ENCODE results near the gene NDUFS4. TPM values are rescaled to one million over a fixed set of nuclear protein-coding genes. Genes with fewer than 3 reads are reported as not detected.
"Not testable (repeated sequence)": the region's sequence is repeated elsewhere in the genome, so short reads cannot be mapped to it uniquely, and the experiment has no call there.

Gene NDUFS4
- total RNA-seq: 45.8 and 50.4 TPM in 2 replicates

DNA sequence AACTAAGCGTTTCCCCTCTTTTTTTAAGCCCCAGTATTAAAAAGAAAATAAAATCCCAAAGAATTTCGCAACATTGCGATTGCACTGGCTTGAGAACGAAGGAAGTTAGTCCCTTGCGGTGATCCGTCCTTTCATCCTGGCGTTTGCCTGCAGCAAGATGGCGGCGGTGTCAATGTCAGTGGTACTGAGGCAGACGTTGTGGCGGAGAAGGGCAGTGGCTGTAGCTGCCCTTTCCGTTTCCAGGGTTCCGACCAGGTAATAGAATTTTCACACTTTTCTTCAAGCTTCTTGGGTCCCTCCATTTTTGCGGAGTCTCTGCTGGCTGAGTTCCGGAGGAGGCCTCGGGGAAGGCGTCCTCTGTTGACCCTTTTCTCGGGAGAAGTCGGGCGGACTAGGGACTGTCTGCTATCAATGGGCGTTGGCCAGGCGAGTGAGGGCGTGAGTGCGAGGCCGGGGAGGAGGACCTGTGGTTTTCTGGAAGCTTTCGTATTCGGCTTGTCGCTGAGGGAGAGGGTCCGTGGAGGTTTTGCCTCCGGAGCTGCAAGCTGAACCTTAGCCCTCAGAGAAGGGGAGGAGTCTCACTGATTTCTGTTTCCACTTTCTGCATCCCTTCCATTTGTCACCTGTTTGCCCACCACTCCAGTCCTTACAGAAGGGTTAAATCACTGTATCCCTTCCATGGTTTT lies at the start of gene NDUFS4:
Gene NDUFS4 (plus strand): TSS at position 134 of the 686 bp plus-strand sequence. CDS start 24 bp downstream, at position 158.
- intact Hi-C loops (cut with micrococcal nuclease): loop anchor here (2.0 to 5.0 kb wide), 2 partner anchors 78 to 752 kb away; partner anchors contain the start of gene ARL15
- H3K9me3 Mint-ChIP-seq: peaks cover 11% of the 10 kb centered on the region
- peak within 1 kb of the TSS; percentile 91 for H3K27ac Mint-ChIP-seq
- H3K36me3 Mint-ChIP-seq (ENCODE audit: low read depth): no peaks in the 10 kb centered on the region
- H3K27me3 Mint-ChIP-seq (ENCODE audit: insufficient read depth): peaks cover 17% of the 10 kb centered on the region
- peak within 1 kb of the TSS; percentile 95 for H3K4me3 Mint-ChIP-seq
- peaks cover 17% of the 10 kb centered on the region for H3K4me1 Mint-ChIP-seq (ENCODE audit: low read depth)
- DNase-seq (ENCODE audit: low spot score): peak; percentile 69

DNA sequence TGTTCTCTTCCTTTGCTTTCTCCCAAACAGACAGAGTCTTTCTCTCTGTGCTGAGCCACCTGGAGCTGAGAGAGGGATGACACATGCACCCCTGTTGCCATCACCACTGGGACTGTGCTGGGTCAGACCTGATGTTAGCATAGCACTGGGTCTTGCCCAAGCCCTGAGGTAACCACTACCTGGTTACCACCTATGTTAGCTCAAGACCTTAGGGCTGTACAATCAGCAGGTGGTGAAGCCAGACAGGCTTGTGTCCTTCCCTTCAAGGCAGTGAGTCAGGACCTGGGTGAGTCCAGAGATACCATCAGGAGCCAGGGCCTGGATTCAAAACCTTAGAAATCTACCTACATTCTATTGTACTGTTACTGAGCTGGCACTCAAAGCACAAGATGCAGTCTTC lies 47.9 kb upstream of the NDUFS4 start:
- intact Hi-C loops (cut with micrococcal nuclease): no loop called here
- H3K27me3 Mint-ChIP-seq (ENCODE audit: insufficient read depth): peaks cover 2% of the 10 kb centered on the region
- DNase-seq (ENCODE audit: low spot score): no peak
- no peaks in the 10 kb centered on the region for H3K4me1 Mint-ChIP-seq (ENCODE audit: low read depth)
- H3K27ac Mint-ChIP-seq: no peak overlapping the region
- no peak overlapping the region for H3K4me3 Mint-ChIP-seq
- H3K36me3 Mint-ChIP-seq (ENCODE audit: low read depth): no peaks in the 10 kb centered on the region
- H3K9me3 Mint-ChIP-seq: peaks cover 14% of the 10 kb centered on the region

DNA sequence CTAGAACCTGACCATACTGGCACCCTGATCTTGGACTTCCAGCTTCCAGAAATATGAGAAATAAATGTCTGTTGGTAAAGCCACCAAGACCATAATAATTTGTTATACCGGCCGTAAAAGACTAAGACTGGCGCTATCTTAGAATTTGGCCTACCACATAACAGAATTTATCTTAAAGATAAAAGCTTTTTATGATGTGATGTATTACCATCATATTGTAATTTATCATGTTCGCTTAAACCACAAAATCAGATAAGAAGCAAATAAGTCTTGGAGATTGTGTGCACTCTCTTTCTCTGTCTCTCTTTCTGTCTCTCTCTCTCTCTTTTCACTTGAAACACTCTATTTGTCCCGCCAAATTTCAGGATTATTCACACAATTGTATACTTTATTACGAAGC lies 44.5 kb upstream of the NDUFS4 start:
- H3K4me1 Mint-ChIP-seq (ENCODE audit: low read depth): no peaks in the 10 kb centered on the region
- no peak for DNase-seq (ENCODE audit: low spot score)
- peaks cover 2% of the 10 kb centered on the region for H3K9me3 Mint-ChIP-seq
- intact Hi-C loops (cut with micrococcal nuclease): no loop called here
- H3K27me3 Mint-ChIP-seq (ENCODE audit: insufficient read depth): peaks cover 2% of the 10 kb centered on the region
- H3K4me3 Mint-ChIP-seq: no peak overlapping the region
- H3K36me3 Mint-ChIP-seq (ENCODE audit: low read depth): no peaks in the 10 kb centered on the region
- no peak overlapping the region for H3K27ac Mint-ChIP-seq

DNA sequence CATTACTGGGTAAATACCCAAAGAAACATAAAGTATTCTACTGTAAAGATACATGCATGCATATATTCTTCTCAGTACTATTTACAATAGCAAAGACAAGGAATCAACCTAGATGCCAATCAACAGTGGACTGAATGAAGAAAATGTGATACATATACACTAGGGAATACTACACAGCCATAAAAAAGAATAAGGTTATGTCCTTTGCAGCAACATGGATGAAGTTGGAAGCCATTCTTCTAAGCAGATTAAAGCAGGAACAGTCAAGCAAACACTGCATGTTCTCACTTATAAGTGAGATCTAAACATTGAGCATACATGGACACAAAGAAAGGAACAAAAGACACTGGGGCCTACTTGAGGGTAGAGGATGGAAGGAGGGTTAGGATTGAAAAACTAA lies 39.6 kb upstream of the NDUFS4 start:
- H3K27me3 Mint-ChIP-seq (ENCODE audit: insufficient read depth): peaks cover under 1% of the 10 kb centered on the region
- no peaks in the 10 kb centered on the region for H3K36me3 Mint-ChIP-seq (ENCODE audit: low read depth)
- H3K27ac Mint-ChIP-seq: no peak overlapping the region
- H3K4me1 Mint-ChIP-seq (ENCODE audit: low read depth): no peaks in the 10 kb centered on the region
- intact Hi-C loops (cut with micrococcal nuclease): no loop called here
- no peak overlapping the region for H3K4me3 Mint-ChIP-seq
- no peak for DNase-seq (ENCODE audit: low spot score)
- H3K9me3 Mint-ChIP-seq: no peaks in the 10 kb centered on the region

DNA sequence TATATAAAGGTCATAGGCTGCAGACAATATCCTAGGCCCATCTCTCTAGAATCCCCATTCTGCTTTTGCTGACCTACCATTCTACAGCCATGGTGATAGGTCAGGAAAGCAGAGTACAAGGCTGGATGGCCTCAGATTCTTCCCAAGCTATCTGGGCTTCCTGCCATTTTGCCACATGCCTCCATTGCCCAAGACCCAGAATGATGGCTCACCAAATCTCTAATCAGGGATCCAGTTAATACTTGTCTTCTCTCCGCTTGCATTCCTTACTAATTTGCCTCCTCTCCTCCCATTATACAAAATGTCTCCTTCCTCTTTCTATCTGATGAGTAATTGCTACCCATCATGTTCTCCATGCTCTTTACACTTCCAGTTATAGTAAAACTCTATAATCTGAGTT lies 22.7 kb upstream of the NDUFS4 start:
- H3K9me3 Mint-ChIP-seq: no peaks in the 10 kb centered on the region
- H3K27ac Mint-ChIP-seq: no peak overlapping the region
- H3K4me3 Mint-ChIP-seq: no peak overlapping the region
- H3K36me3 Mint-ChIP-seq (ENCODE audit: low read depth): no peaks in the 10 kb centered on the region
- peaks cover 8% of the 10 kb centered on the region for H3K27me3 Mint-ChIP-seq (ENCODE audit: insufficient read depth)
- no peaks in the 10 kb centered on the region for H3K4me1 Mint-ChIP-seq (ENCODE audit: low read depth)
- intact Hi-C loops (cut with micrococcal nuclease): no loop called here
- no peak for DNase-seq (ENCODE audit: low spot score)

DNA sequence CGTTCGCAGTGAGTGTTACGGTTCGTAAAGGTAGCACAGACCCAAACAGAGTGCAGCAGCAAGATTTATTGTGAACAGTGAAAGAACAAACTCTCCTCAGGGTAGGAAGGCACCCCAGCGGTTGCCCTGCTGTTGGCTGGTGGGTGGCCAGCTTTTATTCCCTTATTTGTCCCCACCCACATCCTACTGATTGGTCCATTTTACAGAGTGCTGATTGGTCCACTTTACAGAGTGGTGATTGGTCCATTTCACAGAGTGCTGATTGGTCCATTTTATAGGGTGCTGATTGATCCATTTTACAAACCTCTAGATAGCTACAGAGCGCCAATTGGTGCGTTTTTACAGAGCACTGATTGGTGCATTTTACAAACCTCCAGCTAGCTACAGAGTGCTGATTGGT lies 19.7 kb upstream of the NDUFS4 start:
- H3K4me1 Mint-ChIP-seq (ENCODE audit: low read depth); H3K9me3 Mint-ChIP-seq; DNase-seq (ENCODE audit: low spot score); H3K27ac Mint-ChIP-seq; H3K36me3 Mint-ChIP-seq (ENCODE audit: low read depth); intact Hi-C loops (cut with micrococcal nuclease); H3K4me3 Mint-ChIP-seq: not testable (repeated sequence)
- peaks cover 13% of the 10 kb centered on the region for H3K27me3 Mint-ChIP-seq (ENCODE audit: insufficient read depth)

DNA sequence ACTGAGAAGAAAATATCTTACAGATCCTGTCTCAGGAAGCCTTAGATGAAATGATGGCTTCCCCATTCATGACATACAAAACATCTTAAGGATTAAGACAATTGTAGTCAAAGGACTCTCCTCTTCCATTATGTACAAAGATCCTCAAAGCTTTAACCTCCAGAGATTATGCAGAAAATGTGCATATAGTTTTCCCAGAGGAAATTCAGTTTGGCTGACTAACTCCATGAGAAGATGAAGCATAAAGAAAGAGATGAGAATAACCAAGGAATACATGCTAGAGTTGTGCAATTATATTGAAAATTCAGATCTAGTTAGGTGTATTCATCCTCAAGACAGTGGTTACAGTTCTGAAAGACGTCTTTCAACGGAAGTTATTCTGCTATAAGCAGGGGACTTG lies 18.6 kb upstream of the NDUFS4 start:
- peaks cover 13% of the 10 kb centered on the region for H3K27me3 Mint-ChIP-seq (ENCODE audit: insufficient read depth)
- no peak overlapping the region for H3K4me3 Mint-ChIP-seq
- no peak overlapping the region for H3K27ac Mint-ChIP-seq
- no peak for DNase-seq (ENCODE audit: low spot score)
- no peaks in the 10 kb centered on the region for H3K36me3 Mint-ChIP-seq (ENCODE audit: low read depth)
- H3K4me1 Mint-ChIP-seq (ENCODE audit: low read depth): no peaks in the 10 kb centered on the region
- no peaks in the 10 kb centered on the region for H3K9me3 Mint-ChIP-seq
- intact Hi-C loops (cut with micrococcal nuclease): no loop called here

DNA sequence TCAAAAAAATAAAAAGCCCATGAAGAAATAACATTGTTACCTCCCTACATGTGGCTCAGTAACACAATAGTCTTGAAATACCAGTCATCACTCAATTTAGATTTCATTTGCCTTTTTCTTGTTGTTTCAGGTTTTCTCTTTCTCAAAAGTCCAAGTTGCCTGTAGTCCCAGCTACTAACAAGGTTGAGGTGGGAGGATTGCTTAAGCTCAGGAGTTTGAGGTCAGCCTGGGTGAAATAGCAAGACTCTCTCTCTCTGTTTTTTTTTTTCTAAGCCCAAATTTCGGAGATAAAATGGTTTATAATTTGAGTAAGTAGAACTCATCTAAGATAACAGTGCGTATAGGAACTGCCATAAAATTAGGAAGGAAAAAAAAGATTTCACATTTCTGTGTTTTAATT lies 17.5 kb upstream of the NDUFS4 start:
- no peak overlapping the region for H3K4me3 Mint-ChIP-seq
- DNase-seq (ENCODE audit: low spot score): no peak
- intact Hi-C loops (cut with micrococcal nuclease): no loop called here
- H3K9me3 Mint-ChIP-seq: no peaks in the 10 kb centered on the region
- H3K27me3 Mint-ChIP-seq (ENCODE audit: insufficient read depth): peaks cover 13% of the 10 kb centered on the region
- no peaks in the 10 kb centered on the region for H3K4me1 Mint-ChIP-seq (ENCODE audit: low read depth)
- no peak overlapping the region for H3K27ac Mint-ChIP-seq
- no peaks in the 10 kb centered on the region for H3K36me3 Mint-ChIP-seq (ENCODE audit: low read depth)

DNA sequence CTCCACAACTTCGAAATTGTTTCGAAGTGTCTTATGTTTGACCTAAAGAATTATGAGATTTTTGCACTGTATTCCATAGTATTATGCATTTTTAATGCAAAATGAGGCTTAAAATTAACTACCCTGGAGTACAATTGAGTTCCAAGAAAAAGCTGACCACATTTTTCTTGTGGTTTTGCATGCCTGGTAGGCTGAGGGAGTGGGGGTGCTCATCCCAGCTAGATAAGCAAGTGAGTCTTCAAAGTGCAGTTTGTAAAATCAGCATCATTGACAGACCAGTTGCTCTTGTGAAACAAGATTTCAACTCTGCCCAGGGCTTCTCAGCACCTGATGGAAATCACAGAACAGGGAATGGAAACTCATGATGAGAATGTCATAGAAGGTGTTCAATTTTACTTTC lies 17.0 kb upstream of the NDUFS4 start:
- Mint-ChIP-seq H3K4me1 (ENCODE audit: low read depth) (no peaks in the 10 kb centered on the region), H3K27me3 (ENCODE audit: insufficient read depth) (peaks cover 13% of the 10 kb centered on the region), H3K9me3 (no peaks in the 10 kb centered on the region), H3K27ac (no peak overlapping the region), H3K36me3 (ENCODE audit: low read depth) (no peaks in the 10 kb centered on the region), H3K4me3 (no peak overlapping the region)
- intact Hi-C loops (cut with micrococcal nuclease): no loop called here
- DNase-seq (ENCODE audit: low spot score): no peak

DNA sequence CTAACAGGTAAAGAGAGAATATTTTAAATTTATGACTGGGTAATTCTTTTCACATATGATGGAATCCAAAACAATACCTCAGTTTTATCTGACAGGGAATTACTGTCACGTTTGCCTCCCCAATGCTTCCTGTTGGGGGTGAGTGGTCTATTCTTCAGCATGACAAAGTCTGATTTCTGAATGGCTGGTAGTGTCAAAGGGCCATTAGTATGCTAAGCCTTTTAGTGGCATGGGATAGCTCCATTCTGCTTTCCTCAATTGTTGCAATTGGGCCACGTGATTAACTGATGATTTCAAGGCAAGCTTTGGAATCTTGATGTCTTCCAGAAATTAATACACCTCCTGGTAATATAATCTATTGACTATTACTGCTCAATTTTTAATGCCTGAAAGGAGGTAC lies 14.7 kb upstream of the NDUFS4 start:
- Mint-ChIP-seq H3K4me1 (ENCODE audit: low read depth) (no peaks in the 10 kb centered on the region), H3K4me3 (no peak overlapping the region), H3K27ac (no peak overlapping the region), H3K27me3 (ENCODE audit: insufficient read depth) (peaks cover 13% of the 10 kb centered on the region), H3K9me3 (no peaks in the 10 kb centered on the region), H3K36me3 (ENCODE audit: low read depth) (no peaks in the 10 kb centered on the region)
- intact Hi-C loops (cut with micrococcal nuclease): no loop called here
- no peak for DNase-seq (ENCODE audit: low spot score)

DNA sequence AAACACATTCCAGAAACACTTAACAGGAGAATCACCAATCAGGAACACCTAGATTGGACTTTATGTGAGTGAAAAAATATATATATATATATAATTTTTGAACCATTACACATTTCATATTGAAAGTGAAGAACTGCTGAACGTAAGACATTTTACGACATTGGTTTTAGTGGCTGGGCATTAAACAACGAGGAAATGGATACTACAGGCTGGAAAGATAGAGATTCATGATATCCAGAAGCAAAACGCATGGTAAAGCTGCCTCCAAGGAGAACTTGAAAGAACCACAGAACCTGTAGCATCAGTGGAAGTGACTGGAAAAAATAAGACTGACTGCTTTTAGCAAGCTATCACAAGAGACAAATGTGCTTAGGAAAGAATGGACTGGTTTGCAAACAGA lies 13.2 kb upstream of the NDUFS4 start:
- no peak for DNase-seq (ENCODE audit: low spot score)
- peaks cover 7% of the 10 kb centered on the region for H3K27me3 Mint-ChIP-seq (ENCODE audit: insufficient read depth)
- intact Hi-C loops (cut with micrococcal nuclease): no loop called here
- H3K9me3 Mint-ChIP-seq: no peaks in the 10 kb centered on the region
- H3K27ac Mint-ChIP-seq: no peak overlapping the region
- H3K36me3 Mint-ChIP-seq (ENCODE audit: low read depth): no peaks in the 10 kb centered on the region
- no peaks in the 10 kb centered on the region for H3K4me1 Mint-ChIP-seq (ENCODE audit: low read depth)
- H3K4me3 Mint-ChIP-seq: no peak overlapping the region

DNA sequence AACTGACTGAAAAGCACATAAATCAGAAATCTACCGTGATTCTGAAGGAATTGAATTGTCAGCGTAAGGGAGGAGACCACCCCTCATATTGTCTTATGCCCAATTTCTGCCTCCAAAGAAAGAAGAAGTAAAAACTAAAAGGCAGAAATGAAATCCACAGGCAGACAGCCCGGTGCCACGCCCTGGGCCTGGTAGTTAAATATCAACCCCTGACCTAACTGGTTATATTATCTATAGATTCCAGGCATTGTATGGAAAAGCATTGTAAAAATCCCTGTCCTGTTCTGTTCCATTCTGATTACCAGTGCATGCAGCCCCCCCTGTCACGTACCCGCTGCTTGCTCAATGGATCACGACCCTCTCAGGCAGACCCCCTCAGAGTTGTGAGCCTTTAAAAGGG lies 11.9 kb upstream of the NDUFS4 start:
- intact Hi-C loops (cut with micrococcal nuclease); H3K9me3 Mint-ChIP-seq; DNase-seq (ENCODE audit: low spot score); H3K27ac Mint-ChIP-seq; H3K4me3 Mint-ChIP-seq; H3K27me3 Mint-ChIP-seq (ENCODE audit: insufficient read depth); H3K36me3 Mint-ChIP-seq (ENCODE audit: low read depth); H3K4me1 Mint-ChIP-seq (ENCODE audit: low read depth): not testable (repeated sequence)

DNA sequence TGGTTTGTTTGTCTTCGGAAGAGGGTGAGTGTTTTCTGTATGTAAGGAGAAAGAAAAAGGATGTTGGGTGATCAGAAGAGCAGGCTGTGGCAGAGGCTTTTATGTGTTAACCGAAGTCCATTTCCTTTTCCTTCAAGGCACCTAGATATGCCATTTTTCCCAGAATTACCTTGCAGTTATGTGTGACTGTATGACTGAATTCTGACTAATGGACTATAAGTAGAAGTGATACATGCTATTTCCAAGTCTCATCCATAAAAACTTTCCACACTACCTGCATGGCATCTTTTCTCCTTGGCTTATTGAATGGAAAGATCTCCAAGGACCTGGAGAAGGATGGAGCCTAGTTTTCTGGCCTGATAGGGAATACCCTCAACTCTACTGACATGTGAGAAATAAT lies 10.6 kb upstream of the NDUFS4 start:
- H3K36me3 Mint-ChIP-seq (ENCODE audit: low read depth): no peaks in the 10 kb centered on the region
- no peak for DNase-seq (ENCODE audit: low spot score)
- no peak overlapping the region for H3K4me3 Mint-ChIP-seq
- H3K9me3 Mint-ChIP-seq: no peaks in the 10 kb centered on the region
- H3K27me3 Mint-ChIP-seq (ENCODE audit: insufficient read depth): peaks cover 9% of the 10 kb centered on the region
- intact Hi-C loops (cut with micrococcal nuclease): no loop called here
- H3K4me1 Mint-ChIP-seq (ENCODE audit: low read depth): no peaks in the 10 kb centered on the region
- H3K27ac Mint-ChIP-seq: no peak overlapping the region

DNA sequence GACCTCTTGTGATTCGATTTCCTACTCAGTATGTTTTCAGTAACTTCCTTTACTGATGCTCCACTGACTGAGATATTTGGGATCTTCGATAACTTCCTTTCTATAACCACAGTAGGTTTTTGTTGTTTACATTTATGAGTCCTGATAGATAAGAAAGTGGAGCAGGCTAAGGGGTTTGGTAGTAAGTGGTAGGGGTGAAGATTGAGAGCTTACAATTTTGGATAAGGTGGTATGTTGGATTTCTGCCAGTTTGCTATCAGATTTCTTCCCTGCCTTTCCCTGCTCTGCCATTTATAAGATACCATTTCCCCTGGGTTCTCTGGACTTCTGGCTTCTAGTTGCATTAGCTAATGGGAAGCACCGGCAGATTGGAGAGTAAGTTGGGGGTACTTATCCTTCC lies 7.9 kb upstream of the NDUFS4 start:
- intact Hi-C loops (cut with micrococcal nuclease): no loop called here
- H3K36me3 Mint-ChIP-seq (ENCODE audit: low read depth): no peaks in the 10 kb centered on the region
- no peaks in the 10 kb centered on the region for H3K4me1 Mint-ChIP-seq (ENCODE audit: low read depth)
- H3K27me3 Mint-ChIP-seq (ENCODE audit: insufficient read depth): peaks cover 18% of the 10 kb centered on the region
- H3K27ac Mint-ChIP-seq: no peak overlapping the region
- H3K9me3 Mint-ChIP-seq: peaks cover 5% of the 10 kb centered on the region
- no peak overlapping the region for H3K4me3 Mint-ChIP-seq
- DNase-seq (ENCODE audit: low spot score): no peak
